ENCODE results near the gene CD99L2. TPM values are rescaled to one million over a fixed set of nuclear protein-coding genes. Genes with fewer than 3 reads are reported as not detected.

The CD99L2 gene, protein sequence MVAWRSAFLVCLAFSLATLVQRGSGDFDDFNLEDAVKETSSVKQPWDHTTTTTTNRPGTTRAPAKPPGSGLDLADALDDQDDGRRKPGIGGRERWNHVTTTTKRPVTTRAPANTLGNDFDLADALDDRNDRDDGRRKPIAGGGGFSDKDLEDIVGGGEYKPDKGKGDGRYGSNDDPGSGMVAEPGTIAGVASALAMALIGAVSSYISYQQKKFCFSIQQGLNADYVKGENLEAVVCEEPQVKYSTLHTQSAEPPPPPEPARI
- total RNA-seq (2014; rRNA removed; shearing (Covaris generic); ENCODE audit: low replicate concordance) = 4.7 and 8.6 TPM in 2 replicates

DNA sequence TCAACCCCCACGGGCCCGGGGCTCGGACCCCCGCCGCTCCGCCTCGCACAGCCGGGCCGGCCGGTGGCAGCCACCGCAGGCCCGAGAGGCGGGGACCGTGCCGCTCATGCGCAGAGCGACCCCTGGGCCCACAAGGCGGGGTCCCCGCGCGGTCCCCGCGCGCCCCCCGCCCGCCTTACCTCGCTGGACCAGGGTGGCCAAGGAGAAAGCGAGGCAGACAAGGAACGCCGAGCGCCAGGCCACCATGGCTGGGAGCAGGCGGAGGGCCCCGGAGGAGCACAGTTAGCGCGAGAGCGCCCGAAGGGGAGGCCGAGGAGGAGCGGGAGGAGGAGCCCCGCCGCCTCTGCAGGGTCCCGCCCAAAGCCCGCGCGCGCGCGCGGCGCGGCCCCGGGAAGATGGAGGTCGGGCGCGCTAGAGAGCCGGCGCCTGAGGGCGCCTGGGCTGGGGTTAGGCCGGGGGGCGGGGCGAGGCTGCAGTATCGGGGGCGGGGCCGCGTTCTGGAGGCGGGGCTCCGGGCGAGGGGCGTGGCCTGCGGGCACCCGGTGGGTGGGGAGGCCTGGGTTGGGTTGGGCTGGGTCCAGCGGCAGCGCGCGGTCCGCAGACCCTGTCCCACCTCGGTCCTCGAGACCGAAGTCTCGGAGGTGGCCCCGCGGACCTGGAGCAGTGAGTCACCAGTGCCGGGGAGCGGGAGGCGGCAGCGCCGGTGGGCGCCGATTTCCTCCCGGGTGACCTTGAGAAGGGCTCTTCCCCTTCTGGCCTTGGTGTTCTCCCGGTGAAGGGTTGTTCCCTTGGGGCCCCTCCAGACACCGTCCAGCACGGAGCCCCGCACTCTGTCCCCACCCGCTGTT, at the start of gene CD99L2:
TSS of gene CD99L2 (minus strand) at position 326 of the 848 bp plus-strand sequence. CDS start at position 246, 80 bp downstream.
- H3K27me3 ChIP-seq (ENCODE audit: low read length) = no peaks in the 10 kb centered on the region
- peaks cover 5% of the 10 kb centered on the region; the same call in 1 of the 2 replicates for H4K20me1 ChIP-seq (ENCODE audit: insufficient read depth, low read depth, low read length)
- H2AFZ ChIP-seq (ENCODE audit: low read length) = peak within 1 kb of the TSS; percentile 89; the same call in 1 of the 2 replicates
- peak; percentile 93 for DNase-seq
- H3K4me3 ChIP-seq (ENCODE audit: low read length) = peak within 1 kb of the TSS; percentile 72
- no peaks in the 10 kb centered on the region for H3K79me2 ChIP-seq (ENCODE audit: low read length)
- H3K4me2 ChIP-seq (ENCODE audit: low read depth, low read length, poor library complexity, severe bottlenecking) = peak within 1 kb of the TSS; percentile 81
- no peaks in the 10 kb centered on the region for H3K9me2 ChIP-seq (replicated peaks; ENCODE audit: insufficient read depth, low read length)
- no peak within 1 kb of the TSS for H3K27ac ChIP-seq (ENCODE audit: low read length)
- no peaks in the 10 kb centered on the region for H3K9me3 ChIP-seq (ENCODE audit: low read length)
- no peaks in the 10 kb centered on the region for H3K36me3 ChIP-seq (ENCODE audit: insufficient read depth, low read length)
- peaks cover 14% of the 10 kb centered on the region for H3K4me1 ChIP-seq (ENCODE audit: low read length)
- H3K9ac ChIP-seq (ENCODE audit: low read length) = peak within 1 kb of the TSS; percentile 76

DNA sequence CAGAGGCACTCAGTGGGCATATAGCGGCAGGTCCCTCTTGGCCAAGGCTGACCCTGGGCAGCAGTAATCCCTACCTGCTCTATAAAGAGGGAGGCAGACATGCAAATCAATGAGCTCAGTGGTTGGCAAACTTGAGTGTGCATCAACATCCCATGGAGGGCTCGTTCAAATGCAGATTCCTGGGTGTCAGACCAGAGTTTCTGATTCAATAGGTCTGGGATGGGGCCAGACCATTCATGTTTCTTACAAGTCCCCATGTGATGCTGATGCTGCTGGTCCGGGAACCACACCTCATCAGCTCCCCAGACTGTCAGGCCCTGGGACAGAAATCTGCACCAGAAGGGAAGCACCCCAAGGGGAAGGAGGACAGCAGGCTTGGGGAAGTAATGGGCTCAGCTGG, 45.8 kb upstream of the CD99L2 start:
- H3K27ac ChIP-seq (ENCODE audit: low read length) = no peak overlapping the region
- no peaks in the 10 kb centered on the region for H3K79me2 ChIP-seq (ENCODE audit: low read length)

DNA sequence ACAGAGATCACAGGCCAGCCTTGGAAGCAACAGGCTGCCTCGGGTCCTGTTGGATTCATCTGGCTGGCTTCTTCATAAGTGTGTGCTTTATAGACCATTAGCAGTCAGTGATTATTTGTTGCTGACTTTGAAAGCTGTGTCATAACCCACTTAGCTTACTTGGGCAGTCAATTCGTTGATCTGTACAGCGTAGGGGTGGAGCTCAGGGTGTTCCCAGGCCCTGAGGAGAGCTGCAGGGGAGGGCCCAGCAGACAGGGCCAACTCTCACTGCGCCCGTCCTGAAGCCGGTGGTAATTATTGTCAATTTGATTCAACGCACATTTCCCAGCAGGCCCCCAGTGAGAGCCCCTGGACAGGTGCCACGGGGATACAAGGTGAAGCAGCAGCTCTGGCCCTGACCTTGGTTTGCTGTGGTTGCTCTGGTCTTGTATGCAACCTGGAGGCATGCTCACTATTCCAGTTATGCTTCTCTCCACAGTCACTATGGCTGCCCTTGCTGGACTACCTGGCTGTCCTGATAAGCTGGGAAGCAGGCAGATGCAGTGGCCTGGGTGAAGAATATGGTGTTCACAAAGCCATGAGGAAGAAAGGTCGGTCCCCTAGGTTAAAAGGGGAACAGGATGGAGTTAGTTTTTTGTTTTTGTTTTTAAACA, 44.6 kb upstream of the CD99L2 start:
- H3K9me3 ChIP-seq (ENCODE audit: low read length) = no peaks in the 10 kb centered on the region
- no peaks in the 10 kb centered on the region for H3K36me3 ChIP-seq (ENCODE audit: insufficient read depth, low read length)
- H3K27ac ChIP-seq (ENCODE audit: low read length) = no peak overlapping the region
- no peaks in the 10 kb centered on the region for H3K27me3 ChIP-seq (ENCODE audit: low read length)
- H3K4me3 ChIP-seq (ENCODE audit: low read length) = no peak overlapping the region
- no peak for DNase-seq
- H3K9ac ChIP-seq (ENCODE audit: low read length) = no peak overlapping the region
- H3K9me2 ChIP-seq (replicated peaks; ENCODE audit: insufficient read depth, low read length) = no peaks in the 10 kb centered on the region
- H3K79me2 ChIP-seq (ENCODE audit: low read length) = no peaks in the 10 kb centered on the region
- H3K4me2 ChIP-seq (ENCODE audit: low read depth, low read length, poor library complexity, severe bottlenecking) = no peak overlapping the region
- H3K4me1 ChIP-seq (ENCODE audit: low read length) = no peaks in the 10 kb centered on the region
- H4K20me1 ChIP-seq (ENCODE audit: insufficient read depth, low read depth, low read length) = no peaks in the 10 kb centered on the region
- H2AFZ ChIP-seq (ENCODE audit: low read length) = no peak overlapping the region

More for the DNA sequence above, 45.8 kb upstream of the CD99L2 start:
- Histone ChIP-seq H3K9me2 (replicated peaks; ENCODE audit: insufficient read depth, low read length) (no peaks in the 10 kb centered on the region), H3K27me3 (ENCODE audit: low read length) (no peaks in the 10 kb centered on the region), H2AFZ (ENCODE audit: low read length) (no peak overlapping the region), H3K9ac (ENCODE audit: low read length) (no peak overlapping the region), H4K20me1 (ENCODE audit: insufficient read depth, low read depth, low read length) (no peaks in the 10 kb centered on the region), H3K4me3 (ENCODE audit: low read length) (no peak overlapping the region), H3K4me2 (ENCODE audit: low read depth, low read length, poor library complexity, severe bottlenecking) (no peak overlapping the region), H3K4me1 (ENCODE audit: low read length) (no peaks in the 10 kb centered on the region), H3K36me3 (ENCODE audit: insufficient read depth, low read length) (no peaks in the 10 kb centered on the region), H3K9me3 (ENCODE audit: low read length) (no peaks in the 10 kb centered on the region)
- DNase-seq = no peak

DNA sequence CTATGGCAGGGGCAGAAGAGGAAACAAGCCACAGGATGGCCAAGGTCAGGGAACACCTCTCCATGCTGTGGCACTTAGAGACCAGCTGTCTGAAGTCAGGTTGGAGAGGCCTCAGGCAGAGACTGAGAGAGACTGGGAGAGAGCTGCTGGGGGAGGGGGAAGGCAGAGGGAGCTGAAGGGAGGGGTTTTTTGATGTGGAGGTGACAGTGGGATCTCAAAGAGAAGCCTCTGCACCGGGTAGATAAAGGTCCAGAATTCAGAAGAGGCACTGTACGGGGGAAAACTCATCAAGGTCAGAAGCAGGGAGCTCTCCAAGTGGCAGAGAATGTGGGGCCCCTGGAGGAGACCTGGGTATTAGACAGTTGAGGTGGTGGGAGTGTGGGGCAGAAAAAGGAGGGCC, 43.1 kb upstream of the CD99L2 start:
- no peak overlapping the region for H3K4me2 ChIP-seq (ENCODE audit: low read depth, low read length, poor library complexity, severe bottlenecking)
- no peaks in the 10 kb centered on the region for H4K20me1 ChIP-seq (ENCODE audit: insufficient read depth, low read depth, low read length)
- H3K27me3 ChIP-seq (ENCODE audit: low read length) = no peaks in the 10 kb centered on the region
- no peaks in the 10 kb centered on the region for H3K79me2 ChIP-seq (ENCODE audit: low read length)
- no peak for DNase-seq
- H3K9me2 ChIP-seq (replicated peaks; ENCODE audit: insufficient read depth, low read length) = no peaks in the 10 kb centered on the region
- H2AFZ ChIP-seq (ENCODE audit: low read length) = no peak overlapping the region
- no peak overlapping the region for H3K4me3 ChIP-seq (ENCODE audit: low read length)
- no peaks in the 10 kb centered on the region for H3K9me3 ChIP-seq (ENCODE audit: low read length)
- no peaks in the 10 kb centered on the region for H3K36me3 ChIP-seq (ENCODE audit: insufficient read depth, low read length)
- H3K9ac ChIP-seq (ENCODE audit: low read length) = no peak overlapping the region
- H3K27ac ChIP-seq (ENCODE audit: low read length) = no peak overlapping the region
- no peaks in the 10 kb centered on the region for H3K4me1 ChIP-seq (ENCODE audit: low read length)

DNA sequence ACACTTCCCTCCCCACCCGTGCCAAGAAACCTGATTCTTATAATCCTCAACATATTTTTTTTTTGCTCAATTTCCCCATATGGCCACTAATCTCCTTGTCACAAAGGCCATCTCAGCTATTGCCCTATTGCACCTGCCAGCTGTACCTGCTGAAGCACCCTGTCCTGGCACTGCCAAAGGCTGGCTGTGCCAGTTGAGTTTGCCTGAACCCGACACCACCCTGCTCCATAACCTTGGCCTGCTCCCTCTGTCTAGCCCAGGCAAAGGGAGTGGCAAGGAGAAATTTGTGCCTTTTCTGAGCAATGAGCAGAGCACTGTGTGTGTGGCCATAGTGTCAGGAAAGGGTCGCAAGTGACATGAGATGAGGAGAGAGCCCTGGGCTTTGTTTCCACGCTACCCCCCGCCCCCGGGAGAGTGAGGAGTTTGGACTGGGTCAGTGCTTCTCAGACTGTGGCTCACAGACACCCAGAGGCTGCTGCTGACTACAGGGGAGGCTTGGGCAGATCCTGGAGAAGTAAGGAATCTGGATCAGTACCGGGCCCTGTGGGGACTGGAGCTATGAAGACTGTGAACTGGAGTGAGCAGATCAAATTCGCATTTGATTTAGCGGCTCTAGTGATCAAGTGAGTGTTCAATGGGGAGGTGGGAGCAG, 42.5 kb upstream of the CD99L2 start:
- no peaks in the 10 kb centered on the region for H3K27me3 ChIP-seq (ENCODE audit: low read length)
- H4K20me1 ChIP-seq (ENCODE audit: insufficient read depth, low read depth, low read length) = no peaks in the 10 kb centered on the region
- no peak overlapping the region for H3K4me3 ChIP-seq (ENCODE audit: low read length)
- no peak overlapping the region for H3K4me2 ChIP-seq (ENCODE audit: low read depth, low read length, poor library complexity, severe bottlenecking)
- no peak overlapping the region for H2AFZ ChIP-seq (ENCODE audit: low read length)
- H3K4me1 ChIP-seq (ENCODE audit: low read length) = no peaks in the 10 kb centered on the region
- H3K27ac ChIP-seq (ENCODE audit: low read length) = no peak overlapping the region
- no peaks in the 10 kb centered on the region for H3K79me2 ChIP-seq (ENCODE audit: low read length)
- H3K9me3 ChIP-seq (ENCODE audit: low read length) = no peaks in the 10 kb centered on the region
- no peaks in the 10 kb centered on the region for H3K36me3 ChIP-seq (ENCODE audit: insufficient read depth, low read length)
- DNase-seq = no peak
- H3K9ac ChIP-seq (ENCODE audit: low read length) = no peak overlapping the region
- no peaks in the 10 kb centered on the region for H3K9me2 ChIP-seq (replicated peaks; ENCODE audit: insufficient read depth, low read length)

DNA sequence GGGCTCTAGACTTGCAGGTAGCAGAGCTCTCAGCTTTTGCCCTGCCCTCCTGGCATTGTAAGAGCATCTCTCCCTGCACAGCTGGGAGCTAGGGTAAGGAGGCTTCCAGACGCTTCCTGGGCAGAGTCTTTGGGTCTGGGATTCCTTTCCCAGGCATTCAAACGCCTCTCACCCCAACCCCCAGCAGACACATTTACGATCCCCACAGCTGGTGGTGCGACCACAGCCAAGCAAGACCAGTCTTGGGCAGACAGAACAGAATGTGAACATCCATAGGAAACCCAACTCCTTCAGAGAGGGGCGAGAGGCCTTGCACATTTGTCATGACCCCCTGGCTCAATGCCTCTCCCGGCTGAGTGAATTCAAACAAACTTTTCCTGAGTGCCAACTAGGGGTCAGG, 38.1 kb upstream of the CD99L2 start:
- H3K36me3 ChIP-seq (ENCODE audit: insufficient read depth, low read length) = no peaks in the 10 kb centered on the region
- H3K4me1 ChIP-seq (ENCODE audit: low read length) = no peaks in the 10 kb centered on the region
- H3K9me2 ChIP-seq (replicated peaks; ENCODE audit: insufficient read depth, low read length) = no peaks in the 10 kb centered on the region
- no peak for DNase-seq
- H3K9me3 ChIP-seq (ENCODE audit: low read length) = no peaks in the 10 kb centered on the region
- H4K20me1 ChIP-seq (ENCODE audit: insufficient read depth, low read depth, low read length) = no peaks in the 10 kb centered on the region
- H3K79me2 ChIP-seq (ENCODE audit: low read length) = no peaks in the 10 kb centered on the region
- H3K4me3 ChIP-seq (ENCODE audit: low read length) = no peak overlapping the region
- no peak overlapping the region for H3K4me2 ChIP-seq (ENCODE audit: low read depth, low read length, poor library complexity, severe bottlenecking)
- H3K27me3 ChIP-seq (ENCODE audit: low read length) = no peaks in the 10 kb centered on the region
- H3K27ac ChIP-seq (ENCODE audit: low read length) = no peak overlapping the region
- no peak overlapping the region for H3K9ac ChIP-seq (ENCODE audit: low read length)
- no peak overlapping the region for H2AFZ ChIP-seq (ENCODE audit: low read length)

DNA sequence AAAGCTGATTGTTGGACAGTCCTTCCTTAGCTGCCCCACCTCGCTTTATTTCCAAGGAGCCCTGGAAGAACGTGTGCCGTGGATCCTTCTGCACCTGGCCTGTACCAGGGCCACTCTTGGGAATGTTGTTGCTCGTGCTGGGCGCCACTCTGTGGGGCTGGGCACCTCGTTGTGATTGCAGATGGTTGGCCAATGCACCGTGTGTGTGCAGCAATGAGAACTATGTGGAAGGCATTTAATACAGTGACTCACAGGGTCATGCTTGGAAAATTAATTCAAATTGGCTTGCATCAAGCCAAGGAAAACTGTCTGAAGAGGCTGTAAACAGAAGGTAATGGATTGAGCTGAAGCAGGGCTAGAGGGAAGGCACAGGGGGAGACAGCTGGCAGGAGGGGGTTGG, 37.0 kb upstream of the CD99L2 start:
- Histone ChIP-seq H3K36me3 (ENCODE audit: insufficient read depth, low read length) (no peaks in the 10 kb centered on the region), H3K9me3 (ENCODE audit: low read length) (no peaks in the 10 kb centered on the region), H3K4me3 (ENCODE audit: low read length) (no peak overlapping the region), H3K27me3 (ENCODE audit: low read length) (no peaks in the 10 kb centered on the region), H4K20me1 (ENCODE audit: insufficient read depth, low read depth, low read length) (no peaks in the 10 kb centered on the region), H3K9me2 (replicated peaks; ENCODE audit: insufficient read depth, low read length) (no peaks in the 10 kb centered on the region), H3K79me2 (ENCODE audit: low read length) (no peaks in the 10 kb centered on the region), H3K4me1 (ENCODE audit: low read length) (no peaks in the 10 kb centered on the region), H3K4me2 (ENCODE audit: low read depth, low read length, poor library complexity, severe bottlenecking) (no peak overlapping the region), H2AFZ (ENCODE audit: low read length) (no peak overlapping the region), H3K9ac (ENCODE audit: low read length) (no peak overlapping the region), H3K27ac (ENCODE audit: low read length) (no peak overlapping the region)
- DNase-seq = no peak

DNA sequence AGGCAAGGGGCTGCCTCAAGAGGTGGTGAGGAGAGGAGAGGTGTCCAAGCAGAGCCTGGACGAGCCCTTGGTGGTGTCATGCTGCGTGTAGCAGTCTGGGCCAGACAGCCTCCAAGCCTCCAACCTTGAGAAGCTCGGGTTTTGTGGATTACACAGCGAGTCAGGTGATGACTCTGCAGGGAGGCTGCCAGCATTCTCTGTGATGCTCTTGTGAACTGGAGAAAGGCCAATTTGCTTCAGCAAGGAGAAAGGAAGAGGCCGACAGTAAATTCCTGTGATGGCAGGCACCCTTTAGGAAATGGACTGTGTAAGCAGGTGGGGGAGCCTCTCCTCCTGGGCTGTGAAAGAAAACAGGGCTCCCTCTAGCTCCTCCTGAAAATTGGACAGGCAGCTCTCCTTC, 36.0 kb upstream of the CD99L2 start:
- Histone ChIP-seq H3K9me2 (replicated peaks; ENCODE audit: insufficient read depth, low read length) (no peaks in the 10 kb centered on the region), H3K27ac (ENCODE audit: low read length) (no peak overlapping the region), H3K4me2 (ENCODE audit: low read depth, low read length, poor library complexity, severe bottlenecking) (no peak overlapping the region), H3K9ac (ENCODE audit: low read length) (no peak overlapping the region), H4K20me1 (ENCODE audit: insufficient read depth, low read depth, low read length) (no peaks in the 10 kb centered on the region), H3K36me3 (ENCODE audit: insufficient read depth, low read length) (no peaks in the 10 kb centered on the region), H3K4me1 (ENCODE audit: low read length) (no peaks in the 10 kb centered on the region), H3K4me3 (ENCODE audit: low read length) (no peak overlapping the region), H3K27me3 (ENCODE audit: low read length) (no peaks in the 10 kb centered on the region), H2AFZ (ENCODE audit: low read length) (no peak overlapping the region), H3K9me3 (ENCODE audit: low read length) (no peaks in the 10 kb centered on the region), H3K79me2 (ENCODE audit: low read length) (no peaks in the 10 kb centered on the region)
- DNase-seq = no peak
